ENCODE measurements around the gene CAPN5.
A peak's percentile ranks its signal among the peaks of the same experiment; 100 is the strongest.

The CAPN5 gene

GRCh38 chr11:77113382-77114088 lies 46.8 kb downstream of the CAPN5 start:
- TF ChIP-seq CTCF (IDR thresholded peaks at IDR 0.05; ENCODE audit: low read depth, low read length), result peak; percentile 80
- in situ Hi-C loops (cut with HindIII; ENCODE audit: low sequenced_read_pairs), result no loop called here
- peak; percentile 45 for DNase-seq (ENCODE audit: low read depth, low spot score)
- no peak overlapping the region for H3K4me3 ChIP-seq (ENCODE audit: low read depth, low read length)

- no peak overlapping the region for H3K4me3 ChIP-seq (ENCODE audit: low read depth, low read length)
- TF ChIP-seq CTCF (IDR thresholded peaks at IDR 0.05; ENCODE audit: low read depth, low read length), result no peak
- in situ Hi-C loops (cut with HindIII; ENCODE audit: low sequenced_read_pairs), result no loop called here
- no peak for DNase-seq (ENCODE audit: low read depth, low spot score)
Measured at GRCh38 chr11:77114089-77114463, 47.3 kb downstream of the CAPN5 start.

- no peak for DNase-seq (ENCODE audit: low read depth, low spot score)
- TF ChIP-seq CTCF (IDR thresholded peaks at IDR 0.05; ENCODE audit: low read depth, low read length), result peak; percentile 30
- in situ Hi-C loops (cut with HindIII; ENCODE audit: low sequenced_read_pairs), result no loop called here
- no peak overlapping the region for H3K4me3 ChIP-seq (ENCODE audit: low read depth, low read length)
Measured at GRCh38 chr11:77115181-77115611, 48.4 kb downstream of the CAPN5 start.

- TF ChIP-seq CTCF (IDR thresholded peaks at IDR 0.05; ENCODE audit: low read depth, low read length), result no peak
- H3K4me3 ChIP-seq (ENCODE audit: low read depth, low read length), result no peak overlapping the region
- DNase-seq (ENCODE audit: low read depth, low spot score), result no peak
- in situ Hi-C loops (cut with HindIII; ENCODE audit: low sequenced_read_pairs), result no loop called here
Measured at GRCh38 chr11:77115956-77116355, 49.2 kb downstream of the CAPN5 start.

GRCh38 chr11:77117492-77117891 lies 50.7 kb downstream of the CAPN5 start:
- peak; percentile 63 for DNase-seq (ENCODE audit: low read depth, low spot score)
- no peak for TF ChIP-seq CTCF (IDR thresholded peaks at IDR 0.05; ENCODE audit: low read depth, low read length)
- H3K4me3 ChIP-seq (ENCODE audit: low read depth, low read length), result no peak overlapping the region
- in situ Hi-C loops (cut with HindIII; ENCODE audit: low sequenced_read_pairs), result no loop called here

GRCh38 chr11:77118086-77118485 lies 51.3 kb downstream of the CAPN5 start:
- DNase-seq (ENCODE audit: low read depth, low spot score), result no peak
- no peak overlapping the region for H3K4me3 ChIP-seq (ENCODE audit: low read depth, low read length)
- TF ChIP-seq CTCF (IDR thresholded peaks at IDR 0.05; ENCODE audit: low read depth, low read length), result no peak
- in situ Hi-C loops (cut with HindIII; ENCODE audit: low sequenced_read_pairs), result no loop called here

Measured in astrocyte of the spinal cord (primary cell).